SU-DHL-6 (cell line): Measurements from ENCODE around the gene PTPRG.

Source experiments
- EZH2phosphoT487 ChIP-seq: fragments of 200-600 bp; sonication (generic), shearing (Covaris generic); conservative IDR thresholded peaks from 2 replicates; pipeline ENCODE4 v1.6.1; 2018; ENCODE audit warnings: mild to moderate bottlenecking, antibody characterized with exemption, low read length, moderate library complexity, mixed read lengths
- TF ChIP-seq, protein P1 (sequence below): fragments of 200-600 bp; sonication (generic); IDR thresholded peaks from one replicate; pipeline ENCODE4 v1.5.1; 2017; ENCODE audit warnings: antibody characterized with exemption, mild to moderate bottlenecking, low read length, moderate library complexity; ENCODE audit not compliant: insufficient read depth, poor library complexity, severe bottlenecking

GRCh38 chr3:62249855-62250543, 688.6 kb downstream of the PTPRG start:
- TF ChIP-seq, protein P1, sequence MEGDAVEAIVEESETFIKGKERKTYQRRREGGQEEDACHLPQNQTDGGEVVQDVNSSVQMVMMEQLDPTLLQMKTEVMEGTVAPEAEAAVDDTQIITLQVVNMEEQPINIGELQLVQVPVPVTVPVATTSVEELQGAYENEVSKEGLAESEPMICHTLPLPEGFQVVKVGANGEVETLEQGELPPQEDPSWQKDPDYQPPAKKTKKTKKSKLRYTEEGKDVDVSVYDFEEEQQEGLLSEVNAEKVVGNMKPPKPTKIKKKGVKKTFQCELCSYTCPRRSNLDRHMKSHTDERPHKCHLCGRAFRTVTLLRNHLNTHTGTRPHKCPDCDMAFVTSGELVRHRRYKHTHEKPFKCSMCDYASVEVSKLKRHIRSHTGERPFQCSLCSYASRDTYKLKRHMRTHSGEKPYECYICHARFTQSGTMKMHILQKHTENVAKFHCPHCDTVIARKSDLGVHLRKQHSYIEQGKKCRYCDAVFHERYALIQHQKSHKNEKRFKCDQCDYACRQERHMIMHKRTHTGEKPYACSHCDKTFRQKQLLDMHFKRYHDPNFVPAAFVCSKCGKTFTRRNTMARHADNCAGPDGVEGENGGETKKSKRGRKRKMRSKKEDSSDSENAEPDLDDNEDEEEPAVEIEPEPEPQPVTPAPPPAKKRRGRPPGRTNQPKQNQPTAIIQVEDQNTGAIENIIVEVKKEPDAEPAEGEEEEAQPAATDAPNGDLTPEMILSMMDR: no peak
- TF ChIP-seq EZH2phosphoT487: no peak
